ENCODE data around the gene GINS3. TPM values are rescaled to one million over a fixed set of nuclear protein-coding genes. Genes with fewer than 3 reads are reported as not detected.

Gene GINS3
- total and polyA plus RNA-seq, 10 of the 15 experiments (the other 5 are each of a cell fraction or from before 2014, with no cell fraction given) = 13.6 to 22.4 (median 15.6) TPM

- no TSS peak for BruUV-seq (replicated peaks)
- no peak for FAIRE-seq
- POLR2A ChIA-PET = no interaction called here
These were observed 61.9 kb downstream of the GINS3 start for GRCh38 chr16:58454178-58454577.

More at GRCh38 chr16:58454178-58454577, 61.9 kb downstream of the GINS3 start:
- H3K27ac ChIP-seq (ENCODE audit: control insufficient read depth, insufficient read depth) = no peak overlapping the region
- ChIA-PET CTCF (interaction anchor here (1.2 to 2.3 kb wide), 2 partner anchors 26 to 118 kb away, joined by 3 to 7 read pairs; no protein-coding TSS in a partner anchor), SMC1A (ENCODE audit: uncharacterized antibody, unreplicated experiment) (no interaction called here), RAD21 (ENCODE audit: unreplicated experiment) (no interaction called here)
- H3K27me3 ChIP-seq (replicated peaks in 1 of 2; ENCODE audit: control insufficient read depth in 2 of 2, insufficient read depth in 2 of 2, low read length in 1 of 2) = no peaks in the 10 kb centered on the region
- H3K79me2 ChIP-seq (ENCODE audit: control insufficient read depth, insufficient read depth, low read length) = no peaks in the 10 kb centered on the region
- H3K4me2 ChIP-seq (ENCODE audit: control insufficient read depth, insufficient read depth) = no peak overlapping the region
- WGBS (ENCODE audit: insufficient coverage, insufficient replicate concordance, low lambda C conversion rate, missing lambda C conversion rate) = 29% methylated on average over 2 of the region's 2 CpGs
- ATAC-seq (no peak), DNase-seq (ENCODE audit: low read depth, low spot score) (no peak)
- no peak overlapping the region for H3K9ac ChIP-seq (ENCODE audit: control insufficient read depth, insufficient read depth, low read length)
- no peaks in the 10 kb centered on the region for H4K20me1 ChIP-seq (ENCODE audit: control insufficient read depth, insufficient read depth)
- no peak for TF ChIP-seq EP300 (IDR thresholded peaks at IDR 0.05; ENCODE audit: borderline replicate concordance in 1 of 2, control insufficient read depth in 1 of 2, low read depth in 2 of 2, low read length in 2 of 2)
- TF ChIP-seq POU2F2 (IDR thresholded peaks at IDR 0.05; ENCODE audit: borderline replicate concordance, low read depth, low read length) = no peak
- no peak for TF ChIP-seq GABPA (IDR thresholded peaks at IDR 0.05; ENCODE audit: low read depth)
- no peak for TF ChIP-seq ZBTB11 (CRISPR knock-in tag; IDR thresholded peaks at IDR 0.05)
- TF ChIP-seq IRF5 (IDR thresholded peaks at IDR 0.05; ENCODE audit: borderline replicate concordance) = no peak
- no peak for TF ChIP-seq CBFB (IDR thresholded peaks at IDR 0.05; ENCODE audit: low read depth)
- no peak for TF ChIP-seq ZZZ3 (IDR thresholded peaks at IDR 0.05; ENCODE audit: control insufficient read depth, insufficient read length, low read depth)
- no peak for TF ChIP-seq MLLT1 (IDR thresholded peaks at IDR 0.05)
- TF ChIP-seq ZSCAN29 (IDR thresholded peaks at IDR 0.05) = no peak
- no peak for TF ChIP-seq SMARCA5 (IDR thresholded peaks at IDR 0.05)
- TF ChIP-seq SUPT20H (IDR thresholded peaks at IDR 0.05; ENCODE audit: borderline replicate concordance, control insufficient read depth, low read depth, low read length) = no peak
- no peak for TF ChIP-seq RAD51 (IDR thresholded peaks at IDR 0.05)
- TF ChIP-seq TAF1 (IDR thresholded peaks at IDR 0.05; ENCODE audit: borderline replicate concordance, low read depth, low read length) = no peak
- no peak for TF ChIP-seq SRF (IDR thresholded peaks at IDR 0.05; ENCODE audit: low read depth in 2 of 2, low read length in 2 of 2)
- no peak for TF ChIP-seq YBX1 (IDR thresholded peaks at IDR 0.05)
- TF ChIP-seq IKZF1 (conservative IDR thresholded peaks at IDR 0.05) = no peak
- no peak for TF ChIP-seq ZNF207 (IDR thresholded peaks at IDR 0.05; ENCODE audit: borderline replicate concordance)
- no peak for TF ChIP-seq CBX5 (IDR thresholded peaks at IDR 0.05; ENCODE audit: low read depth)
- intact Hi-C loops (cut with micrococcal nuclease; ENCODE audit: unreplicated experiment) = no loop called here
- no peak overlapping the region for H2AFZ ChIP-seq (ENCODE audit: control insufficient read depth, low read depth, low read length)
- no peaks in the 10 kb centered on the region for H3K9me3 ChIP-seq (replicated peaks; ENCODE audit: control insufficient read depth, insufficient read depth, low read length)
- no peak overlapping the region for H3K4me3 ChIP-seq
- no peaks in the 10 kb centered on the region for H3K36me3 ChIP-seq (ENCODE audit: control insufficient read depth in 2 of 2, insufficient read depth in 2 of 2, low read length in 1 of 2)
- in situ Hi-C loops (cut with MboI) = no loop called here
- no peaks in the 10 kb centered on the region for H3K4me1 ChIP-seq (ENCODE audit: control insufficient read depth, insufficient read depth, low read length)
